ENCODE measurements around the gene STMN3. TPM values are rescaled to one million over a fixed set of nuclear protein-coding genes. Genes with fewer than 3 reads are reported as not detected.

The STMN3 gene
- total RNA-seq (2022; extraction: Qiagen RNA extraction; ENCODE audit: low read depth): 6.7 to 10.3 TPM (median 9.8 TPM) in 5 replicates

DNA sequence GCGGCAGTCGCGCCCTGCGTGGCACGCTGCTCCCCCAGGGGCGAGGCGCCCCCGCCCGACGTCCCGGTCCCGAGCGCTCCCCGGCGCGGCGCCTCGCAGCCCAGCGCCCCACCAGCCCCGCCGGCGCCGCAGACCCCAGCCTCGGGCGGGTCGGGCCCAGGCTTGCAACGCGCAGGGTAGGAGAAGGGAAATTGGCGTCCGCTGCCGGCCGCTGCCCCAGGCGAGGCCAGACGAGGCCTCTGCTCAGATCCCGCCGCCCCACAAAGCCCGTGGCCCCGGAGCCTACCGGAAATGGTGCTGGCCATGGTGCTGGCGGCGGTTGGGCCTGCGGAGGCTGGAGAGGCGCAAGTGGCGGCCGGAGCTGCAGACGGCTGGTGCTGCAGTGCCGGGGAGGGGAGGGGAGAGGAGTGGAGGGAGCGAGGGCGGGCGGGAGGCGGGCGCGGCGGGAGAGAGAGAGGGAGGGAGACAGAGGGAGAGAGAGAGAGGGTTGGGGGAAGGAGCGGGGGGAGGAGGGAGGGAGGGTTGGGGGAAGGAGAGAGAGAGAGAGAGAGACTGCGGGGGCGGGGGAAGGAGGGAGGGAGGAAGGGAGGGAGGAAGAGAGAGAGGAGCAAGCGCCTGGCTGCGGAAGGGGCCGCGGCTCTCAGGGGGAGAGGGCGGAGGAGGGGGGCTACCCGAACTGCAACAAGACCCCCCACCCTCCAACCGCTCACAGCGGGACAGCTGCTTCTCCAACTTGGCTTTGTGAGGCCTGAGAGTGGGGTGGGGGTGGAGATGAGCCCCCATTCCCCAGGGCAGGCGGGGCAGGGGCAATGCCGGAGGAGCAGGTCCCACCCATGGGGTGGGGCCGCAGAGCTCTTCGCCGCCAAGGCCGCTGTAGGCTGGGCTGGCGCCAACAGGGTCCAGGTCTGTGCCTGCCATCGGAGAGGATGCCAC, at the start of gene STMN3:
TSS of gene STMN3 (minus strand) at position 384 of the 933 bp plus-strand sequence. CDS start at position 305, 79 bp downstream.

DNA sequence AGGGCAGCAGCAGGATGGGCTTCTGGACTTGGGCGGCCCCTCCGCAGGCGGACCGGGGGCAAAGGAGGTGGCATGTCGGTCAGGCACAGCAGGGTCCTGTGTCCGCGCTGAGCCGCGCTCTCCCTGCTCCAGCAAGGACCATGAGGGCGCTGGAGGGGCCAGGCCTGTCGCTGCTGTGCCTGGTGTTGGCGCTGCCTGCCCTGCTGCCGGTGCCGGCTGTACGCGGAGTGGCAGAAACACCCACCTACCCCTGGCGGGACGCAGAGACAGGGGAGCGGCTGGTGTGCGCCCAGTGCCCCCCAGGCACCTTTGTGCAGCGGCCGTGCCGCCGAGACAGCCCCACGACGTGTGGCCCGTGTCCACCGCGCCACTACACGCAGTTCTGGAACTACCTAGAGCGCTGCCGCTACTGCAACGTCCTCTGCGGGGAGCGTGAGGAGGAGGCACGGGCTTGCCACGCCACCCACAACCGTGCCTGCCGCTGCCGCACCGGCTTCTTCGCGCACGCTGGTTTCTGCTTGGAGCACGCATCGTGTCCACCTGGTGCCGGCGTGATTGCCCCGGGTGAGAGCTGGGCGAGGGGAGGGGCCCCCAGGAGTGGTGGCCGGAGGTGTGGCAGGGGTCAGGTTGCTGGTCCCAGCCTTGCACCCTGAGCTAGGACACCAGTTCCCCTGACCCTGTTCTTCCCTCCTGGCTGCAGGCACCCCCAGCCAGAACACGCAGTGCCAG, 43.6 kb upstream of the STMN3 start, which contains the start of gene TNFRSF6B:
TSS of gene TNFRSF6B (plus strand) at position 25 of the 729 bp plus-strand sequence. CDS start at position 141, 116 bp downstream.

DNA sequence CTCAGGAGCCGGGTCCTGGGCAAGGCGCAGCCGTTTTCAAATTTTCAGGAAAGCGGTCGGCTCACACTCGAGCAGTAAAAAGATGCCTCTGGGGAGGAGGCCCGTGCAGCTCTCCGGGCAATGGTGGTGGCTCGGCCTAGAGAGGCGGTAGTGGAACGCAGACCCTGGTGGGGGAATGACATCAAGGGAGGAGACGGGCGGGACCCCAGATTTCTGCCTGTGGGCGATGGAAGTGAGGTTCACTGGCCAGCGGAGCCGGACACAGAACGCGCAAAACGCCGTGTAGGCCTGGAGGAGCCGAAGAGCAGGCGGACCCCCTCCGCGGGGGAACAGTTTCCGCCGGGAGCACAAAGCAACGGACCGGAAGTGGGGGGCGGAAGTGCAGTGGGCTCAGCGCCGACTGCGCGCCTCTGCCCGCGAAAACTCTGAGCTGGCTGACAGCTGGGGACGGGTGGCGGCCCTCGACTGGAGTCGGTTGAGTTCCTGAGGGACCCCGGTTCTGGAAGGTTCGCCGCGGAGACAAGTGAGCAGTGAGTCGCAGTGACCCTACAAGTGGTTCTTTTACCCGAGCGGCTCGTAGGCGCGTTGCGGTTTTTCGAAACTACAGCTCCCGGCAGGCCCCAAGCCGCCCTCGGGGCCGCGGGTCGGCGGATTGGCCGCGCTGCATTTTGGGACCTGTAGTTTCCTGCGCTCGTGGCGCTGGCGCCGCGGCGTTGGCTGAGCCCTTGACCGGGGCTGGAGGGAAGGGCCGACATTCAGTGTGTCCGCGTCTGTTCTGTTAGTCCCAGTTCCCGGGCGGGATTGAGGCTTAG, 4.9 kb upstream of the STMN3 start, which contains the start of gene RTEL1:
TSS of gene RTEL1 (plus strand) at position 376 of the 812 bp plus-strand sequence. CDS start 1,091 bp downstream, outside the sequence.

DNA sequence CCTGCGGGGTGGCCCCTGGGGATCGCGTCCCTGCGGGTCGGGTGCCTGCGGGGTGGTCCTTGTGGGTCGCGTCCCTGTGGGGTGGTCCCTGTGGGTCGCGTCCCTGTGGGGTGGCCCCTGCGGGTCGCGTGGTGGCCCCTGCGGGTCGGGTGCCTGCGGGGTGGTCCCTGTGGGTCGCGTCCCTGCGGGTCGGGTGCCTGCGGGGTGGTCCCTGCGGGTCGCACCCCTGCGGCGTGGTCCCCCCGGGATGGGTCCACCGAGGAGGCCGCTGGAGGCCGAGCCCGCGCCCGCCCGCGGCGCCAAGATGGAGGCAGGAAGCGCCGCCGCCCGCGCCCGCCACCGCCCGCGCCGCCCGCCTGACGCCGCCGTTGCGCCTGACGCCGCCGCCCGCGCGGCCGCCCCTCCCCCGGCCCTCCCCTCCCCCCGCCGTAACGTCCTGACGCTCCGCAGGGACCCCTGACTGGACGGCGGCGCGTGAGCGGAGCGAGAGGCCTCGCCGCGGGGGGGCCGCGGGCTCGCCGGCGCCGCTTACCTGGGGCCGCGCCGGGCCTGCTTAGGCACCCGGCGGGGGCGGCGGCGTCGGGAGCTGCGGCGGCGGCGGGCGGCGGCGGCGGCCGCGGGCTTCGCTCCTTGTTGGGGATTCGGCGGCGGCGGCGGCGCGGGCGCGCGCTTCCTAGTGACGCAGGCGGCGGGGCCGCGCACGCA, 26.6 kb downstream of the STMN3 start, which contains the start of gene GMEB2:
TSS of gene GMEB2 (minus strand) at position 678 of the 705 bp plus-strand sequence. CDS start 7,704 bp downstream, outside the sequence.

Other genes with a start within 250 kb of the STMN3 start
- 0.49 to 1.3 TPM (median 0.60 TPM) in 5 replicates for gene KCNQ2, start 180.8 kb downstream of the STMN3 start, total RNA-seq (2022; extraction: Qiagen RNA extraction; ENCODE audit: low read depth)
- gene EEF1A2, start 154.3 kb downstream of the STMN3 start, total RNA-seq (2022; extraction: Qiagen RNA extraction; ENCODE audit: low read depth): 134 to 157 TPM (median 155 TPM) in 5 replicates
- gene PPDPF, start 132.7 kb downstream of the STMN3 start, total RNA-seq (2022; extraction: Qiagen RNA extraction; ENCODE audit: low read depth): 281 to 345 TPM (median 335 TPM) in 5 replicates
- gene PTK6, start 116.0 kb downstream of the STMN3 start, total RNA-seq (2022; extraction: Qiagen RNA extraction; ENCODE audit: low read depth): 1.8 to 3.3 TPM (median 2.4 TPM) in 5 replicates
- not detected in 5 replicates for gene SRMS, start 105.7 kb downstream of the STMN3 start, total RNA-seq (2022; extraction: Qiagen RNA extraction; ENCODE audit: low read depth)
- gene FNDC11, start 99.3 kb downstream of the STMN3 start, total RNA-seq (2022; extraction: Qiagen RNA extraction; ENCODE audit: low read depth): 0.18 to 0.29 TPM (median 0.22 TPM) in 4 of 5 replicates, not detected in the other
- 6.6 to 10.8 TPM (median 9.3 TPM) in 5 replicates for gene HELZ2, start 79.2 kb downstream of the STMN3 start, total RNA-seq (2022; extraction: Qiagen RNA extraction; ENCODE audit: low read depth)
- 8.0 to 10.7 TPM (median 9.8 TPM) in 5 replicates for gene GMEB2, start 26.3 kb downstream of the STMN3 start, total RNA-seq (2022; extraction: Qiagen RNA extraction; ENCODE audit: low read depth)
- gene RTEL1, start 4.9 kb upstream of the STMN3 start, total RNA-seq (2022; extraction: Qiagen RNA extraction; ENCODE audit: low read depth): 3.7 to 7.4 TPM (median 5.8 TPM) in 5 replicates
- 0.46 to 1.2 TPM (median 0.60 TPM) in 5 replicates for gene TNFRSF6B, start 43.2 kb upstream of the STMN3 start, total RNA-seq (2022; extraction: Qiagen RNA extraction; ENCODE audit: low read depth)
- gene ARFRP1, start 54.6 kb upstream of the STMN3 start, total RNA-seq (2022; extraction: Qiagen RNA extraction; ENCODE audit: low read depth): 26.6 to 39.0 TPM (median 32.9 TPM) in 5 replicates
- 18.7 to 27.3 TPM (median 26.3 TPM) in 5 replicates for gene ZGPAT, start 54.6 kb upstream of the STMN3 start, total RNA-seq (2022; extraction: Qiagen RNA extraction; ENCODE audit: low read depth)
- 3.3 to 10.2 TPM (median 8.5 TPM) in 5 replicates for gene LIME1, start 83.2 kb upstream of the STMN3 start, total RNA-seq (2022; extraction: Qiagen RNA extraction; ENCODE audit: low read depth)
- 57.0 to 107 TPM (median 91.7 TPM) in 5 replicates for gene SLC2A4RG, start 86.4 kb upstream of the STMN3 start, total RNA-seq (2022; extraction: Qiagen RNA extraction; ENCODE audit: low read depth)
- 0.46 to 0.96 TPM (median 0.71 TPM) in 5 replicates for gene ZBTB46, start 177.8 kb upstream of the STMN3 start, total RNA-seq (2022; extraction: Qiagen RNA extraction; ENCODE audit: low read depth)
- not detected in 5 replicates for gene ABHD16B, start 208.1 kb upstream of the STMN3 start, total RNA-seq (2022; extraction: Qiagen RNA extraction; ENCODE audit: low read depth)
- 119 to 131 TPM (median 126 TPM) in 5 replicates for gene TPD52L2, start 211.8 kb upstream of the STMN3 start, total RNA-seq (2022; extraction: Qiagen RNA extraction; ENCODE audit: low read depth)
- 23.4 to 32.0 TPM (median 28.7 TPM) in 5 replicates for gene DNAJC5, start 241.7 kb upstream of the STMN3 start, total RNA-seq (2022; extraction: Qiagen RNA extraction; ENCODE audit: low read depth)

All from A549 treated with RU486 at 1 μM for 4 hours (cell line).